Fibroblast of pulmonary artery (primary cell): ENCODE results near the gene VRK2.
A peak's percentile ranks its signal among the peaks of the same experiment; 100 is the strongest.

Experiments
- DNase-seq: peaks from one replicate; pipeline ENCODE4 v3.0.0-alpha.2; 2010; ENCODE audit warnings: low read depth
- H3K4me3 ChIP-seq: replicated peaks from 2 replicates; pipeline ENCODE4 v1.5.1; 2011; ENCODE audit warnings: low read depth, mild to moderate bottlenecking, control low read depth, low read length, moderate library complexity
- TF ChIP-seq, protein P1 (sequence below): IDR thresholded peaks from 2 replicates; pipeline ENCODE4 v1.5.1; 2011; ENCODE audit warnings: mild to moderate bottlenecking, control low read depth, low read length, inconsistent platforms; ENCODE audit errors: missing control alignments

Gene VRK2

GRCh38 chr2:58052978-58053377, 6.4 kb downstream of the VRK2 start:
- DNase-seq = no peak
- TF ChIP-seq, protein P1, sequence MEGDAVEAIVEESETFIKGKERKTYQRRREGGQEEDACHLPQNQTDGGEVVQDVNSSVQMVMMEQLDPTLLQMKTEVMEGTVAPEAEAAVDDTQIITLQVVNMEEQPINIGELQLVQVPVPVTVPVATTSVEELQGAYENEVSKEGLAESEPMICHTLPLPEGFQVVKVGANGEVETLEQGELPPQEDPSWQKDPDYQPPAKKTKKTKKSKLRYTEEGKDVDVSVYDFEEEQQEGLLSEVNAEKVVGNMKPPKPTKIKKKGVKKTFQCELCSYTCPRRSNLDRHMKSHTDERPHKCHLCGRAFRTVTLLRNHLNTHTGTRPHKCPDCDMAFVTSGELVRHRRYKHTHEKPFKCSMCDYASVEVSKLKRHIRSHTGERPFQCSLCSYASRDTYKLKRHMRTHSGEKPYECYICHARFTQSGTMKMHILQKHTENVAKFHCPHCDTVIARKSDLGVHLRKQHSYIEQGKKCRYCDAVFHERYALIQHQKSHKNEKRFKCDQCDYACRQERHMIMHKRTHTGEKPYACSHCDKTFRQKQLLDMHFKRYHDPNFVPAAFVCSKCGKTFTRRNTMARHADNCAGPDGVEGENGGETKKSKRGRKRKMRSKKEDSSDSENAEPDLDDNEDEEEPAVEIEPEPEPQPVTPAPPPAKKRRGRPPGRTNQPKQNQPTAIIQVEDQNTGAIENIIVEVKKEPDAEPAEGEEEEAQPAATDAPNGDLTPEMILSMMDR = no peak
- H3K4me3 ChIP-seq = no peak overlapping the region

- TF ChIP-seq, protein P1 = no peak
- DNase-seq = peak; percentile 68
- H3K4me3 ChIP-seq = no peak overlapping the region
Measured at GRCh38 chr2:58054264-58054663, 7.7 kb downstream of the VRK2 start.

DNA sequence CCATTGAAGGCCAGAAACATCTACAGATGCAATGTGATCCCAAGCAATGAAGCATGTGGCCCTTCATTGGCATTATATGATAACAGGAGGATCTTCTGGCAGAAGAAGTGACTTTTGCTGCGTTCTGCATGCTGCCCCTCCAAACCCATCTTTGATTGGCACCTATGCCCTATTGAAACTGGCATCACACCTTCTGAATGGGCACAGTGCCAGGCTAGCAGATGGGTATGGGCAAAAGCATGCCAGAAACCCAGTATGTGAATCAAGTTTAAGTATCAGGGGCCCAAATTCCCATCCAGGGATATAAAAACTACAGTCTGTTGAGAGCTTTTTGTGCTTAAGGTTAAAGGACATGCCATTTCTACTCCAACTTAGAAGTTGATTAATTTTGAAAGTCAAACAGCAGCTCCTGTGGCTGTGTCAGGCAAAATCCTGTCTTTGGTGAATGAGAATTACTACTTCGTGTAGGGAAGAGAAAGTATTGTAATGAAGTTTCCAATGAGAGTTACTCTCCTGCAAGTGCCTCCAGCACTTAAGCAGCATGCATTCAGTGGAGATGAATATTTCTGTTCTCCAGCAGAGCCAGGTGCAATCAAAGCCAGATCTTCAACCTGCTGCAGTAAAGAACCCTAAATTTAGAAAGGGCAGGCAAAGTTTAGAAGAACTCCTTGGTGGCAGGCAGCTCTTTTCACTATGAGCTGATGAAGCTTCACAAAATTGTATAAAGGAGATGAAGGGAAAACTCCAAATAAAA, 8.6 kb downstream of the VRK2 start:
- DNase-seq = no peak
- TF ChIP-seq, protein P1 = no peak
- no peak overlapping the region for H3K4me3 ChIP-seq

DNA sequence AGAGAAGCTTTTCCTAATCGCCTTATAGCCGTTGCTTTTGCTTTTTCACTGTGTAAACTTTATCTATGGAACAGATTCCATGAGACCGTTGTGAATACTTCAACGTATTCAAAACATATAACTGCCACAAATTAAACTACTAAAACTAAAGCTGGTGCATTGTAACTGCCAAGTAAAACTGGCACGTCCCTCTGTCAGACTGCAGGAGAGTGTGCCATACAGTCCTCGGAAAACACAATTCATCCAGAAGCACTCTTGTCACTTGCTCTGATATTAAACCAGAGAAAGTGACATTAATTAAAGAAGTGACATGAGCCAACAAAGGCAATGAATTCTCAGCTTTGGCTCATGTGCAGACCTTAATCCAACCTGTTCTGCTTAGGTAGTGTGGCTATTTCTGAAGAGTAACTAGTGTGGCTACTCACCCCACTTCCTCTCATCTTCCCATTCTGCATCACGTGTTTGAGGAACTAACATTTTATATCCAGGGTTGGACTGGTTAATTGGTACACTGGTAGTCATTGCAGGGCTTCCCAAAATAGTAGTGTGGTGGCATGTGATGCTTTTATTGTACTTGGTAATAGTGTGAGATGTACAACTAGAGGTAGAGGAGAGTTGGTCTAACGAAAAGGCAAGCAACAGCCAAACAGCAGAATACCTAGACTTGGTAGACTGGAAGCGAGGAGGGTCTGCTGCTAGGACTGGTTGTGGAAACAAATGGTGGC, 9.7 kb downstream of the VRK2 start:
- TF ChIP-seq, protein P1 = no peak
- DNase-seq = no peak
- no peak overlapping the region for H3K4me3 ChIP-seq

- DNase-seq = no peak
- no peak overlapping the region for H3K4me3 ChIP-seq
- TF ChIP-seq, protein P1 = no peak
Measured at GRCh38 chr2:58057707-58058530, 11.3 kb downstream of the VRK2 start.

- DNase-seq = peak; percentile 69
- TF ChIP-seq, protein P1 = no peak
- no peak overlapping the region for H3K4me3 ChIP-seq
Measured at GRCh38 chr2:58063641-58064040, 17.0 kb downstream of the VRK2 start.
